ENCODE measurements around the gene SUPT4H1.
A peak's percentile ranks its signal among the peaks of the same experiment; 100 is the strongest.
"Not testable (repeated sequence)": the region's sequence is repeated elsewhere in the genome, so short reads cannot be mapped to it uniquely, and the experiment has no call there.

Gene SUPT4H1

DNA sequence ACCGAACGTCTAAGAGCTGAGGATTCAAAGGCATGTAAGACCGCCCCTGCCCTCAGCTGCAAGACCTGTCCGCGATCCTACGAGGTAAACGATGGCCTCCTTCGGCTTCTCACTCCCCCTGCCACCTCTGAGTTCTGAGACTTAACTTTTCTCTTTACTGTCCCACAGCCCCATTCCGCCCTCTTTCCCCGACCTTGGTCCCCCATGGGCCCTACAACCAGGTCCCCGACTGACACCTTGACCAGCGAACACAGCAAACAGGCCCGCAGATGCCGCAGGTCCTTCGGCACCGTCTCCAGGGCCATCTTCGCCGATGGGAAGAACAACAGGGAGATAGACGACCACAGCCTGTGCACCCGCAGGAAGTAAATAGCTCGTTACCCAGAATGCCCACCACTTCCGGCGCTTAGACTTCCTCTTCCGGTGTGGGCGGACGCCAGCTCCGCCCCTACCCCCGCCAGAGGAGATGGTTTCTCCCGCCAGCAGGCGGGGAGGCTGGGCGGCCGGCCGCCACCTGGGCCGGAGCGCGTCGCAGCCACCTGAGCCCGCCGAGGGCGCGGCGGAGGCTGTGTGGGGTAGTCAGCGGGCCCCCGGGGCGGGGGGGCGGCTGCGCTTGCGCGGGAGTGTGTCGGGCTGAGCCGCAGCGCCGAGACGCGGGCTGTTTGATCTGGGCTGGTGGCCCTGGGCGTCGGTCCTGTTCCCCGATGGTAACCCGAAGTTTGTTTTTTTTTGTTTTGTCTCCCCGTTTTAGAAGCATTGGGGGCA lies at the start of gene SUPT4H1:
TSS of gene SUPT4H1 (minus strand) at position 371 of the 765 bp plus-strand sequence. CDS start at position 305, 66 bp downstream.
- DNase-seq (ENCODE audit: low spot score): peak; percentile 96

DNA sequence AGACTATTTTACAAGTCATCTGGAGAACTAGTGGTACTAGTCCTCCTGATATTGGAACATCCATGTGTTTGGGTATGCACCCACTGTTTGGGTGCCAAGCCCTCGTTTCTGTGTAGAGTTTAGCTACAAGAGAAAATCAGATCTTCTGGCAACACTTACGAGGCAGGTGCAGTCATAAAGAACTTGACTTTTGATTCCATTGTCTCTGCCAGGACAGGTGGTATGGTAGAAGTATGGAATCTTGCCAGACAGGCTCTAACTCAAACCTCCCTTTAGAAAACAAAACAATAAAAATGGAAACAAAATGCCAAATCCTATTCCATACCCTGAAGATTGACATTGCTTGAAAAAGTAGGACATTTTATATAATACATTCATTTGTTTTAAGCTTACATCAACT lies 49.3 kb upstream of the SUPT4H1 start:
- no peak for DNase-seq (ENCODE audit: low spot score)

DNA sequence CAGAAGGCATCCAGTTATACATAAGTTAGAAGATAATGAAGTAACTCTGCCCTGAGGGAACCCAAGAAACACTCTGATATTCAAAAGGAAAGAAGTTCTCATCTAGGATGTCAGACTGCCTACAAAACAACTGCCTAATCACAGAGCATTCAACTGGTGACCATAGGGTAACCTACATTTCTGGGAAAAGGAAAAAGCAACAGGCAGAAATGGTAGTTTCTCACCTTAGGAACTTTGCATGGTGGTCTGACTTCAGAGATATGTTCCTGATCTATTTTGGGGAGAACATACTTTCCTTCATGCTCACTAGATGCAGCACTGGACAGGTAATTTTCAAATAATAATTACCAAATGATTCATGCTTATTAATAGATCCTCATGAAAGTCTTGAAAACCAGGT lies 48.8 kb upstream of the SUPT4H1 start:
- DNase-seq (ENCODE audit: low spot score): no peak

DNA sequence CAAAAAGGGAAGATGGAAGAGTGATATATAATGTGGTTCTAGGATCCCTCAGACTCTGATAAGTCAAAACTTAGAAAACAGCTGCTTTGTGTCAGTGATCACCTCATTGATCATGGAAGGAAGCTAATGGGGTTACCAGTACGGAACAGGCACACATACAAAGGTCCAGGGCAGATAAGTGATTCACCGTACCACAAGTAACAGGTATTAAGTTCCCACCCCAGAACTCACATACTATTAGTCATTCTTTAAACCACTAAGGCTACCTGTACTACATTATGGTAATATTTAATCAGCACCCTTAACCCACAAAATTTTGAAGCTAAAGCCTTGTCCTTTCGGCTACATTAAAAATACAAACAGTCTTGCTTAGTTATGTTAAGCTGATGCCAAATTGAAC lies 48.0 kb upstream of the SUPT4H1 start:
- peak; percentile 70 for DNase-seq (ENCODE audit: low spot score)

DNA sequence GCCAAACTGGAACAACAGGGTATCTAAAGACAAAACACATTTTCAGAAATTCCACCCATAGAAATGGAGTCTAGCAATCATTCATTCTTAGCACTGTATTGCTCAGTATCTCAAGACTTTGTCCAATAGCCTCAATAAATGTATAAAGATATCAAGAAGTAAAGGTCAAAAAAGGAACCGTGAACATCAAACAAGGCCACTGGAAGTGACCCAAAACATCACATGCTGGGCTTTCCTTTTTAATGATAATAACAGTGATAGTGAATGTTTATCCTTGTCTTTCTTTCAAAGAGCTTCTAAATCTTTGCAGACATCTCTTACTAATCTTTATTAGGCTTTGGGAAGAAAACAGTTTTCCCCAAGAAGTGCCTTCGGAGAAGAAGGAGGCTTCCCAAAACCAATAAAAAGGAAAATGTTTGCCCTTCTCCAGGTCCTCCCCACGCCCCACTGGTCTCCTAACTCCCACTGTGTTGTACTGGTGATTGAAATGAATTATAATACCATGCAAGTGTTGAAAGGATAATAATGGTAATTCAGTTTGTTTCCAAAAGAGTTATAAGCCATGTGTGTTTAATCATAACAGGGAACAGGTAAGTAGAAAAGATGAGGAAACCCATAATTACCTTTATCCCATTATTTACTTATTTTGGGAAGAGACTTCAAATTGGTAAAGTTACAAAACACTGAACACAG lies 46.7 kb upstream of the SUPT4H1 start:
- DNase-seq (ENCODE audit: low spot score): no peak

DNA sequence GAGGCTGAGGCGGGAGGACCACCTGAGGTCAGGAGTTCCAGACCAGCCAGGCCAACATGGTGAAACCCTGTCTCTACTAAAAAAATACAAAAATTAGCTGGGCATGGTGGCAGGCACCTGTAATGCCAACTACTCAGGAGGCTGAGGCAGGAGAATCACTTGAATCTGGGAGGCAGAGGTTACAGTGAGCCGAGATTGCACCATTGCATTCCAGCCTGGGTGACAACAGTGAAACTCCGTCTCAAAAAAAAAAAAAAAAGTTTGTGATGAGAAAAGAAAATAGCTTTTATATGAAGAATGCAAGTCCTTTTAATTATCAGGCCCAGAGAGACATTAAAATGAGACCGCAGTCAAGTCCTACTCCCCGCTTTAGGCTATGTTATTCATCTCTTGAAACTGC lies 45.4 kb upstream of the SUPT4H1 start:
- not testable (repeated sequence) for DNase-seq (ENCODE audit: low spot score)

DNA sequence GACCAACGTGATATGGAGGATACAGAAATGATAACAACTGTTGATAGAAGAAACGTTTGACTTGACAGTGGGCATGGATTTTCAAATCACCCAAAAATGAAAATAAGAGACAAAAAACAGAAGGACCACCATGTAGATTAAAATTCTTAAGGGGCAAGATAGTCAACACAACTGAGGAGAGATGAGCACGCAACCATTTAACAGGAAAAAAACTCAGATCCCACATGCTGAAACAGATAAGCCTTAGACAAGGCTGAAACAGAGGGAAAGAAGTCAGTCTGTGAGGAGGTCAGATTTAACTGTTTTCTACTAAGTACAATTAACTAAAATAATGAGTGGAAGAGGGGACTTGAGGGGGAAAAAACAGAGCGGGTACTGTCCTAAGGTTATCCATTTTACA lies 44.2 kb upstream of the SUPT4H1 start:
- no peak for DNase-seq (ENCODE audit: low spot score)

DNA sequence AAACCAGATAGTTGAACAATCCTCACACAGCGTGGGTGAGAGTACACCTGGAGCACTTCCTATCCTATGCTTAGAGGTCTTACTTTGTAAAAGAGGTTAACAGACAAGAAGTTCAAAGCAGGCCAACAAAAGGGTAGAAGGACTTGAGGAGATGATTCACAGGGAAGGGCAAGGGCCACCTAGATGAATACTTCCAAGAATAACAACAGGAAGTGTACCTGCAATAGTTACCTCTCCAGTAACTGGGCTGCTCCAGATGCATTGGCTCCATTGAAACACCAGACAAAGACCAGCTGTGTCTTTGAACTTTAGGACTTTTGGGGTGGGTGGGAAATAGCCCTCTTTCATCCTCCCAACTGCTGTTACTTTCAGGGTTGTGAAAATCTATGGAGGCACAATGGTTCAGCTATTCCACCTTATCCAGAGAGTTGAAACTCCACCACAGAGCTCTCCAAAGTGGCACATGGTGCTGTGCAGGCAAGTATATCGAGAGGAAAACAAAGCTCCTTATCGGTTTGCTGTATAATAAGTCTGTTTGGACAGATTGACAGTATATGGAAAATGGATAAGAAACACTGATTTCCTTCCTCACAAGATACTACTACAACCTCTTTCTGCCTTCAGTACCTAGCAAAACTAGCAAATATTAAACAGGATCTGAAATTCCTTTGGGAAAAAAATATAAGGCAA lies 42.7 kb upstream of the SUPT4H1 start:
- peak; percentile 50 for DNase-seq (ENCODE audit: low spot score)

DNA sequence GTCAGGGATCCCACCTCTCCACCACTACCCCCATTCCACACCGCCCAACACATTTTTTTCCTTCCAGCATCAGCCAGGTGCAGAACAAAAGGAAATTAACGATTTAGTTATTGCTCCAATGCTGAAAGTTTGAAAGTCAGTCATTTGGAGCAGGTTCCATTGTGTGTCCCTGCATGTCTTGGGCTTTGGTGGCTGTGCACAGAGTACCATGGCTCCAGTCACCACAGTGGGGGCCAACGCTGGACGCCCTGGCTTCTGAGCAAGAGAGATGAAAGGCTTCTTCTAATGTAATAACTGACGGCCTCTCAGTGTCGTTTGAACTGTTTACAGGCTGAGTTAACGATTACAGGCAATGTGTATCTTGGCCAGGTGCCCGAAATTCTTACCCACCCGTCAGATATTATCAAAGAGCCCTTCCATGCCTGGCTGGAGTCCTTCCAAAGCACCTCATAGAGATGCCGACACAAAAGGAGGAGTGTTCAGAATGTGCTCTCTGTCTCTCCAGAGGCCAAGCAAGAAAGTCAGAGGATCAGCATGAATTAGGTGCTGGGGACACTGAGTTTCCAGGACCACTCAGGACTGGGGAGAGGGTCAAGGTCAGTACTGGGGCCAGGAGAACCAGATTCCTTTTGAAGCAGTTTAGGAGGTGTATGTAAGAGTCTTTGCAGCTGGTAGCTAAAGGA lies 39.4 kb upstream of the SUPT4H1 start:
- peak; percentile 97 for DNase-seq (ENCODE audit: low spot score)

DNA sequence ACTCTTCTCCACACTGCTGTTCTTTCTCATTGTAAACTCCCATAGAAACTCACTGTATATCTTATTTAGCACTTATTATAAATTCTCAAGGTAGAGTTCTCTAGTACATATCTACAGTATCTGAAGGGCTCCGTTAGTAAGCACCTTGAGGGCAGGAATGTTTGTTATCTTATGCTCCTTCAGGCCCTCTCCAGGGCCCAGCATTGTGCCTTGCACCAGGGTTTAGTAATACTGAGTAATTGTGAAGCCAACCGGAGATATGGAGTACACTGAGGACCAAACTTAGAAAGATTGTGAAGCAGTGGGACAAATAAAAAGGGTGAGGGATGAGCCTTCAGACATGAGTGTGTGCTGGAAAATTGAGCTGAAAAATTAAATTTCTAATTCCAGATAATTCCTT lies 38.9 kb upstream of the SUPT4H1 start:
- no peak for DNase-seq (ENCODE audit: low spot score)

DNA sequence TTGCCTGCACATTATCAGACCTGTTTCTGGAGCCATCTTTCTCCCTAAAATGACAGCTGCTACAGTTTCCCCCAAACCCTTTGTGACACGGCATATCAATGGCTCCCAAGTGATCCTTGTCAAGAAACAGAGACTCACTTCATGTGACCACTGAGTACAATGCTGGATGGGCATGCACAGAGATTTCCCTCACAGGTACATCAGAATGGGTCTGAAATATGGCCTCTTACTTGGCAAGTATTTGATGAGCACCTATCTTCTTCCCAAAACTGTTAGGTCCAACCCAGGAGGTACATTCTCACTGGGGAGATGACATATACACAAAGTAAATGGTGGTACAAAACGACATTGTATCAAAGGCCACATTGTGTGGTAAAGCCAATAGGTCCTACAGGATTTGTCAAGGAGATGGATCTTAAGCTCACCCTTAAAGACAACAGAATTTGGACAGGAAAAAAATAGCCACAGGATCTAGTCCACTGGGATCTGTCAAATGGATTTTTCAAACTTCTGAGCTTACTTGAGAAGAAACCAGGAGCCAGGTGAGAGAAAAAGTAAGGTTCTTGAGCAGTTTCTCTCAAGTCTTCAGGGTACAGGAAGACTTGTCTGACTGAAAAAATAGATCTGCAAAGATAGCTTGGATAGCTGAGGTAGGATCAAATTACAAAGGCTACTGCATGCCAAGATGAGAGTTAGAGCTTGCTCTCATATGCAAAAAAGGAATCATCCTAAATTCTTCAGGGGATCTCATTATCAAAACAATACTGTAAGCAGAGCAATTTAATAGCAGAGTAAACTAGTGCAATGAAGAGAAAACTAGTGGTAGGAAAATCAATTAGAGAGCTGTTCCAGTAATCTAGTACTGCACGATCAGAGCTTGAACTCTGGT lies 36.5 kb upstream of the SUPT4H1 start:
- DNase-seq (ENCODE audit: low spot score): no peak

DNA sequence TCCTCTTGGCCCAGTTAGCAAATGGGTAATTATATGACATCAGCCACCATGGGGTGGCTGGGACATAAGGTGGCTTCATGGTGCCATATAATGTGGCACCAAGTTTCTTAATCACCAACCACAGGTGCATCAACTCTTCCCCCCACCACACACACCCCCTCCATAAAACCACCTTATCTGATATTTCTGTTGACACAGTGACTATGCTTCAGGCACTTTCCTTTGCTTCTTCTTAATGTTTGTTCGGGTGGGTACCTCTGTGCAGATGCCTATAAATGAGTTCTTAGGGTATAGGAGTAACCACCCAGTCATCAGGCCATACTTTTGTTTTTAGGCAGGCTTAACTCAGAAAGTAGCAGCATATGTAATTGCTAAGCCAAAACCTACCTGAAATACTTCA lies 35.8 kb upstream of the SUPT4H1 start:
- DNase-seq (ENCODE audit: low spot score): peak; percentile 53

DNA sequence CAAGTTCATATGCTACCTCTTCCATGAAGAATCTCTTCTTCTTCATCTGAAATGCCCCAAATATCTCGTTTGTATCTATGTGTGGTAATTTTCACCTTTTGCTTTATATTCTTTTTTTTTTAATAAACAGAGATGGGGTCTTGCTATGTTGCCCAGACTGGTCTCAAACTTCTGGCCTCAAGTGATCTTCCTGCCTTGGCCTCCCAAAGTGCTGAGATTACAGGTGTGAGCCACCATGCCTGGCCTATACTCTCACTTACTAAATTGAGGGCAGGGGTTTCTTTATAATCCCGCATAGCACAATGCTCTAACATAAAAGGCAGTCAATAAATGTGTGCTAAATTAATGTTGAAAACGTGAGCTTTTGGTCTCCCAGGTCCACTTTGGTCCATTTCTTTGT lies 34.7 kb upstream of the SUPT4H1 start:
- no peak for DNase-seq (ENCODE audit: low spot score)

DNA sequence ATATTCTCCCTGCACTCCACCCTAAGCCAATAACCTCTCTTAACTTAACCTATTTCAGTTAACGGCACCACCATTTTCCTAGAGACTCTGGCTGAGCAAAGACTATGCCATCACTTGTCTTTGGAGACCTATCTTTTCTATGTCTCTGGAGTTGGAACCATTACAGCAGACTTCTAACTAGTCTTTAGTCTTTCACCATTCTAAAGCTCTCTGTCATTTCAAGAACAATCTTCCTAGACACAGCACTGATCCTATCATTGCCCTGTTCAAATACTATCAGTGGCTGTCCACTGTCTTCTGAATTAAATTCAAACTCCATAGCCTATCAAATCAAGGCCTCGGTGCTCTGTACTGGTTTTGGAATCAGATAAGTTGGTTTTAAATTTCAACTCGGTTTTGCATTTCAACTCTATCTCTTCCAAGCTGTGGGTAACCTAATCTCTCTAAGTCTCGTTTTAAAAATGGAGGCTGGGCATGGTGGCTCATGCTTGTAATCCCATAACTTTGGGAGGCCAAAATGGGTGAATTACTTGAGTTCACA lies 33.4 kb upstream of the SUPT4H1 start:
- DNase-seq (ENCODE audit: low spot score): no peak

DNA sequence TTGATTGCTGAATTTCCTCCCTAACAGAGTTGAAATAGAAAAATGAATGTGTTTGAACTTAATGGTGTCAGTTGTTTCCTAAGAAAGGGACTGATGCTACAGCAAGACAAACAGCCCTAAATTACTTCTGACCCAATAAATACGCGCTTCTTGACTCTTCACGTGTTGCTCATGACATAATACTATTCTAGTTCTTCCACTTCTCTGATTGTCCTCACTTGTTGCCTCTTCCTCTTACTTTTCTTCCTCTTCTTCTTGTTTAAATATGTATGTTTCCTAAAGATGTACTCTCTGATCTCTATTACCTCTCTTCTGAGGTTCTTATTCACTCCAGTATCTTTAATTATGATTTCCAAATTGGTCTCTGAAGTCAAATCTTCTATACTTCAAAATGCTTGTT lies 32.9 kb upstream of the SUPT4H1 start:
- DNase-seq (ENCODE audit: low spot score): no peak

DNA sequence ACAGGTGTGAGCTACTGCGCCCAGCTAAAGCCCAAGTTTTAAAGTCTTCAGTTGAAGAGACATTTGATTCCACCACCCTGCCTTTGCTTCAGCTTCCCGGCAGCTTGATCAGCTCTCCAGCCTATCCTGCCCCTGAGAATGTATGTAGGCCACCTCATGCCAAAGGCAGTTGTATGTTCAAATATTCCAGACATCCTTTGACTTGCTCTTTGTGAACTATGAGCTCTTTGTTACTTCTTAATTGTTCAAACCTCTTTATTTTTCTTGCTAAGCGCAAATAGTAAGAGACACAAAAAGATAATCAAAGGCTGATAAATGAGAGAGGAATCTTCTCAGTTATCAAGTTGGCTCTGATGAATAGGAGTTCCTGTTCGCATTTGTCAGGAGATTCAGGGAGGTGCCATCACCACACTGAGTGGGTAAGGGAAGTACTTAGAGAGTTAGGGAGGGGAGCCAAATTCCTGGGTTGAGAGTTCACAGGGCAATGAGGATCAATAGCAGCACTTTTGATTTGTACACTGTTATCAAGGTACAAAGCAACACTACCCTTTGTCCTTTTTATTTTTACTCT lies 32.0 kb upstream of the SUPT4H1 start:
- DNase-seq (ENCODE audit: low spot score): no peak

DNA sequence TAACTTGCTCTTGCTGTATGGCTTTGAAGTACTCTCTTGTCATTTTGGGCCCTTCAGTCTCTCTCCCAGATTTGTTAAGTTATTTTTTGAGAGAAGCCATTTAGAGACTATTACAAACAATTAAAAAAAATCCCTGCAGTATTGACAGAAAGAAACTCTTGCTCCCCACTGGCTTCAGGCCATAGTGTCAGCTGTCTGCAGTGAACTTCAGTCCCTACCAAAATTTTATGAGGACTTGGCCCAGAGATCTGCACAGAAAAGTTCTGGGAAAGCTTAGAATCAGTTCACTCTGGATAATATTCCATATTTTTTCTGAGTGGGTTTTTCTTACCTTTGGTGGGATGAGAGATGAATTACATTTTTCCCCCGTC lies 30.9 kb upstream of the SUPT4H1 start:
- DNase-seq (ENCODE audit: low spot score): no peak

DNA sequence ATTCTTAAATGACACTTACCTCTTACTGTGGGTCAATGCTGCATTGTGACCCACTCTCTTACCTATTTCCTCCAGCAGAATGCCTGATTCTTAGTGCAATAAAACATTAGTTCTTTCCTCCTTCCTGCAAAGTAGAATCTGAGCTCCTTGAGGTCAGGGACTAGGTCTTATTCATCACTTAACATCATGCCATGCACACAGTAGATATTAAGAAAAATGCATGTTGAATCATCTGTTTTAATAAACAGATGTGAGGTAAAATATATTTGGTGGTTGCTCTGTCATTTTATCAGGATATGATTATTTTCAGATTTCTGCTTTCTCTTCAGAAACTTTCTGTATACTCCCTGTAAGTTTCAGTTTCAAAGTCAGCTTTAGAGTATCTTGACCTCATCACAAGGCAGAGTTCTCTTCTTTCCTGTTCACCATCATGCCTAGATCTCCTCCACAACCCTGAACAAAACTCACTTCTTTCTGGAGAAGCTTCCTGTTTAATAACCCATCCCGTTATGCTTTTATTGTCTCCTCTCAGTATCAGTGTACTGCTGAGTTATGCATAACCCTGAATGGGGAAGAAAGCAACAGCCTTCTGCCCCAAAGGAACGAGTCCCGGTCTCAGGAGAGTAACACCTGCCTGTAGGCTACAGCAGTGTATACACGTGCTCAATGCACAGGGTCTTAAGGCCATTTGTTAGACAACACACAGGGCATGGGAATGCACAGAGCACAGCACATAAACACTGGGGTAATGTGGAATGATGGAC lies 30.3 kb upstream of the SUPT4H1 start:
- no peak for DNase-seq (ENCODE audit: low spot score)

DNA sequence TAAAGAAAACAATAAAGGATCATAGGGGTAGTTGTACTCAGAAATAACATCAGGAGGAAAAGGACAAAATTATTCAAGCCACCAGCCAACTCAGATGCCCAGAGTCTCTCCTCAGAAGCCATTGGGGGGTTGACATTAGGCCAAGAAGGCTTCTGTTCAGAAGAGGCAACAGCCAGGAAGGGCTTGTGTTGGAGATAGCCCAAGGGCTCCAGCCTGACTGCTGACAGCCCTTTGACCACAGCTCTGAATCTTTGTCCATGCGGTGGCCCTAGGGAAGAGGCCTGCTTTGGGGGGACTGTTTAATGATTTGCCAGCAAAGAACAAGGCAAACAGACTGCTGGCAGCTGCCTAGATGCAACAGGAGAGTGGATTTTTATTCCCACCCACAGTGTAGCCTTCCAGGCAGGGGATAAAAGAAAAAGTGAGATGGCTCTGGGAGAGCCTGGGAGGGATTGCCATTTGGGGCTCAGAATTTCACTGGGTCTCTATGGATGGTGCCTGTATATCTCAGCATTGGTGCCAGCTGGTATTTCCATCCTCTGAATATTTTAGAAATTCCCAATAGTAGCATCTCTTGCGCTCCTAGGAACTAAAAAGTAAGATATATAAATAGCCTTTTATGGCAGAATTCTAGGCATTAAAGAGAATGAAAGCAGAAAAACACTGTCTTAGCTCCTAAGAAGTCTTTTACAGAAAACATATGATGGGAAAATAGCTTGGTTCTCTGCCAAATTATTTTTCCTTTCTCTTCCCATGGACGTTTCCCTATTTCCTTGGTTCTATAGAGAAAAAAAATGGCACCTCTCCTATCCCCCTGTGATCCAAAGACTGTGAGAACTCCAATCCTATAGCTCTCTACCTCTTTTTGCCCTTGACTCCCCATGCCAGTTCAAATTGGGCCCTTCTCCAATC lies 29.4 kb upstream of the SUPT4H1 start:
- peak; percentile 54 for DNase-seq (ENCODE audit: low spot score)

Data from kidney tubule cell (primary cell).